HEK293T (cell line): ENCODE results near the gene SCN2B.

Experiments used
- CTCF ChIA-PET: fragments of 350-600 bp; formaldehyde crosslinking; extraction: SDS; loops from one replicate; lab custom pipeline; 2021; ENCODE audit warnings: antibody characterized with exemption, inconsistent platforms; lab: Yijun Ruan, JAX
- POLR2A ChIA-PET: fragments of 350-600 bp; formaldehyde crosslinking; extraction: SDS; loops from one replicate; lab custom pipeline; 2020; ENCODE audit warnings: antibody characterized with exemption, inconsistent platforms; lab: Yijun Ruan, JAX
- DNase-seq: peaks from one replicate; pipeline ENCODE4 v3.0.0; 2012; ENCODE audit warnings: mixed read lengths; ENCODE audit errors: extremely low spot score
- ARNT ChIP-seq: fragments of 450-650 bp; IDR thresholded peaks from 2 replicates; pipeline ENCODE4 v1.6.1; 2017; ENCODE audit warnings: mild to moderate bottlenecking
- BHLHE40 ChIP-seq: fragments of 450-650 bp; IDR thresholded peaks from 2 replicates; pipeline ENCODE4 v1.6.1; 2016; ENCODE audit warnings: mild to moderate bottlenecking, moderate library complexity, borderline replicate concordance
- CTBP1 ChIP-seq: fragments of 450-650 bp; IDR thresholded peaks from 2 replicates; pipeline ENCODE4 v1.6.1; 2016; ENCODE audit warnings: borderline replicate concordance
- ELF4 ChIP-seq: fragments of 450-650 bp; IDR thresholded peaks from 2 replicates; pipeline ENCODE4 v1.6.1; 2017; ENCODE audit warnings: antibody characterized with exemption
- FOXA1 ChIP-seq: fragments of 450-650 bp; IDR thresholded peaks from 2 replicates; pipeline ENCODE4 v1.6.1; 2016; ENCODE audit warnings: mild to moderate bottlenecking
- FOXK2 ChIP-seq: fragments of 450-650 bp; IDR thresholded peaks from 2 replicates; pipeline ENCODE4 v1.6.1; 2016; ENCODE audit warnings: mild to moderate bottlenecking
- FOXM1 ChIP-seq: fragments of 450-650 bp; IDR thresholded peaks from 2 replicates; pipeline ENCODE4 v1.6.1; 2017; ENCODE audit warnings: mild to moderate bottlenecking, borderline replicate concordance
- HDGF ChIP-seq: fragments of 450-650 bp; IDR thresholded peaks from 2 replicates; pipeline ENCODE4 v1.6.1; 2017; ENCODE audit warnings: antibody characterized with exemption, borderline replicate concordance
- L3MBTL2 ChIP-seq: fragments of 450-650 bp; conservative IDR thresholded peaks from 2 replicates; pipeline ENCODE4 v1.6.1; 2016; ENCODE audit warnings: mild to moderate bottlenecking
- LEF1 ChIP-seq: fragments of 450-650 bp; IDR thresholded peaks from 2 replicates; pipeline ENCODE4 v1.6.1; 2017; ENCODE audit warnings: mild to moderate bottlenecking, borderline replicate concordance
- NFRKB ChIP-seq: fragments of 450-650 bp; IDR thresholded peaks from 2 replicates; pipeline ENCODE4 v1.6.1; 2016; ENCODE audit warnings: mild to moderate bottlenecking, moderate library complexity
- SP1 ChIP-seq: fragments of 450-650 bp; IDR thresholded peaks from 2 replicates; pipeline ENCODE4 v1.6.1; 2017
- SUZ12 ChIP-seq: fragments of 450-650 bp; IDR thresholded peaks from 2 replicates; pipeline ENCODE4 v1.6.1; 2016; ENCODE audit warnings: mild to moderate bottlenecking
- TARDBP ChIP-seq: fragments of 450-650 bp; IDR thresholded peaks from 2 replicates; pipeline ENCODE4 v1.6.1; 2016
- ZNF384 ChIP-seq: fragments of 450-650 bp; IDR thresholded peaks from 2 replicates; pipeline ENCODE4 v1.6.1; 2016
- TF ChIP-seq, protein P1 (sequence below): fragments of 450-650 bp; IDR thresholded peaks from 2 replicates; pipeline ENCODE4 v1.6.1; 2016

The SCN2B gene

GRCh38 chr11:118117790-118118601, 58.4 kb downstream of the SCN2B start:
- CTCF ChIA-PET: no interaction called here
- TF ChIP-seq L3MBTL2: no peak
- TF ChIP-seq, protein P1, sequence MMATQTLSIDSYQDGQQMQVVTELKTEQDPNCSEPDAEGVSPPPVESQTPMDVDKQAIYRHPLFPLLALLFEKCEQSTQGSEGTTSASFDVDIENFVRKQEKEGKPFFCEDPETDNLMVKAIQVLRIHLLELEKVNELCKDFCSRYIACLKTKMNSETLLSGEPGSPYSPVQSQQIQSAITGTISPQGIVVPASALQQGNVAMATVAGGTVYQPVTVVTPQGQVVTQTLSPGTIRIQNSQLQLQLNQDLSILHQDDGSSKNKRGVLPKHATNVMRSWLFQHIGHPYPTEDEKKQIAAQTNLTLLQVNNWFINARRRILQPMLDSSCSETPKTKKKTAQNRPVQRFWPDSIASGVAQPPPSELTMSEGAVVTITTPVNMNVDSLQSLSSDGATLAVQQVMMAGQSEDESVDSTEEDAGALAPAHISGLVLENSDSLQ: no peak
- no peak for TF ChIP-seq FOXM1
- no peak for TF ChIP-seq ARNT
- no peak for TF ChIP-seq HDGF
- TF ChIP-seq ELF4: no peak
- no peak for TF ChIP-seq TARDBP
- no peak for TF ChIP-seq FOXK2
- TF ChIP-seq BHLHE40: no peak
- no peak for TF ChIP-seq LEF1
- TF ChIP-seq CTBP1: no peak
- TF ChIP-seq FOXA1: no peak
- TF ChIP-seq SUZ12: no peak
- no peak for TF ChIP-seq SP1
- TF ChIP-seq NFRKB: no peak
- no peak for TF ChIP-seq ZNF384
- DNase-seq: no peak
- POLR2A ChIA-PET: interaction anchor here (1.2 kb wide), 1 partner anchor 62 kb away, joined by 3 read pairs; no protein-coding TSS in a partner anchor

GRCh38 chr11:118115048-118115447, 61.4 kb downstream of the SCN2B start:
- no peak for DNase-seq
- CTCF ChIA-PET: no interaction called here
- POLR2A ChIA-PET: no interaction called here
- TF ChIP-seq SUZ12 (no peak), FOXK2 (no peak)

DNA sequence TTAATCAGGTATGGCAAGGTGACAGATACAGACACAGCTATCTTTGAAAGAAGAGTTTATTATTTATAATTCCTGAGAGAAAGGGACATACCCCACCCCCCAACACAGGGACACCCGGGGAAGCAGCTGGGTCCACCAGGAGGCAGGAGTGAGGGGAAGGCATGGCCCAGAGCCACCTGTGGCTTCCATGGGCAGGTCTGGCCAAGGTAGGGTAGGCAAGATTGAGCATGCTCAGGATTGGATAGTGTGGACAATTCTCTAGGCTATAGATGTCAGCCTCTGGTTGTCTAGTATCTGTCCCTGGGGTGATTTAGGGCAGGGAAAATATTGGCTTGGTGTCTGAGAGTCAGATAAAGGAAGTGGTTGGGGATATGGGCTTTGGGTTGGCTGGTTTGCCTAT, 62.2 kb downstream of the SCN2B start:
- CTCF ChIA-PET: no interaction called here

DNA sequence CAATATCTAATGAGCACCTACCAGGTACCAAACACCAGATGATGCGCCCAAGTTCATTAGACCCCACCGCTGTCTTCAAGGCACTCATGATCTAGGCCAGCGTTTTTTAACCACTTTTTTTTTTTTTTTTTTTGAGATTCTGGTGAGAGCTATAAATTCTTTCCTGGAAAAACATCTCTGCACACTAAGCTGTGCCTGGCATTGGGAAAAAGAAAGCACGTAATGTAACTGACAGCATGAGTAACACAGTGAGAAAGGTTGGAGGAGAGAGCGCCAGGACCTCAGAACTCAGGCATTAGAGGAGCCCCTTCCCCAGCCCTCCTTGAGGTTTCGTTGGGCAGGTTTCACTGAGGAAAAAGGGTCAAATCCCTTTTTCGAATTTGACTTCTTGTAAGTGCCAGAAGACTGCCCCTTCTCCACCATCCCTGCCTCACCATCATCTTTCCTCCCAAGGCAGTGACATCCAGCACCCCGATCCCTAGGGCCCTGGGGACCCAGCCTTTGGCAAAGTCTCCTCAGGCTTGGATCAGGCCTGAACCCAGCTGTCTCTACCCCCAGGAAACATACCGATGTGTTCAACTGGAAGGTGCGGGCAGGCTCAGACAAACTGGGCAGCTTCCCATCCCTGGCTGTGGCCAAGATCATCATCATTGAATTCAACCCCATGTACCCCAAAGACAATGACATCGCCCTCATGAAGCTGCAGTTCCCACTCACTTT, 63.6 kb downstream of the SCN2B start:
- ChIA-PET POLR2A (no interaction called here), CTCF (no interaction called here)
- TF ChIP-seq ARNT (no peak), ELF4 (no peak), NFRKB (no peak), FOXK2 (no peak), CTBP1 (no peak), LEF1 (no peak)
- TF ChIP-seq, protein P1: no peak
- DNase-seq: no peak

More for the DNA sequence above, 62.2 kb downstream of the SCN2B start:
- POLR2A ChIA-PET: no interaction called here
- TF ChIP-seq CTBP1 (no peak), FOXK2 (no peak), ZNF384 (no peak), HDGF (no peak), SUZ12 (no peak), LEF1 (no peak), FOXM1 (no peak), ARNT (no peak), L3MBTL2 (no peak)
- no peak for DNase-seq
